HEK293 (cell line): ENCODE measurements around the gene LVRN.

Experiments used
- CTCF ChIP-seq: fragments of 450-650 bp; formaldehyde crosslinking; IDR thresholded peaks from 2 replicates; pipeline ENCODE4 v1.5.1; 2016; ENCODE audit warnings: missing biosample characterization, missing genetic modification characterization
- ELK4 ChIP-seq: IDR thresholded peaks from 2 replicates; pipeline ENCODE4 v1.6.1; 2011; ENCODE audit warnings: mild to moderate bottlenecking, low read depth, low read length, borderline replicate concordance
- GLI2 ChIP-seq: fragments of 450-650 bp; formaldehyde crosslinking; IDR thresholded peaks from 2 replicates; pipeline ENCODE4; 2017; ENCODE audit warnings: missing biosample characterization, missing genetic modification characterization, low read depth, borderline replicate concordance
- SALL2 ChIP-seq: fragments of 450-650 bp; formaldehyde crosslinking; IDR thresholded peaks from 2 replicates; pipeline ENCODE4 v1.5.0; 2017; ENCODE audit warnings: missing biosample characterization, mild to moderate bottlenecking, missing genetic modification characterization, borderline replicate concordance
- ZBTB7A ChIP-seq: fragments of 450-650 bp; formaldehyde crosslinking; IDR thresholded peaks from 2 replicates; pipeline ENCODE4 v1.5.1; 2016; ENCODE audit warnings: low read depth, missing biosample characterization, missing genetic modification characterization
- ZBTB8A ChIP-seq: fragments of 450-650 bp; formaldehyde crosslinking; IDR thresholded peaks from 2 replicates; pipeline ENCODE4 v1.5.1; 2016; ENCODE audit warnings: missing biosample characterization, missing genetic modification characterization
- ZNF274 ChIP-seq, 2 experiments: fragments of 200-500 bp in 1 of 2; fragments of 450-650 bp in 1 of 2; sonication (Bioruptor generic) in 1 of 2; formaldehyde crosslinking in 1 of 2; IDR thresholded peaks; 2 replicates each; pipeline versions ENCODE4 v1.5.1 to v1.6.1; 2014 to 2016; ENCODE audit warnings: borderline replicate concordance in 1 of 2, inconsistent platforms in 1 of 2, low read length in 1 of 2, missing biosample characterization in 1 of 2, missing genetic modification characterization in 1 of 2
- ZNF560 ChIP-seq: fragments of 450-650 bp; formaldehyde crosslinking; IDR thresholded peaks from 2 replicates; pipeline ENCODE4 v1.5.1; 2017; ENCODE audit warnings: missing biosample characterization, missing genetic modification characterization, borderline replicate concordance

- TF ChIP-seq CTCF (tag by site-specific recombination) (no peak), ZNF560 (tag by site-specific recombination) (no peak), ZBTB8A (tag by site-specific recombination) (no peak), GLI2 (tag by site-specific recombination) (no peak), SALL2 (tag by site-specific recombination) (no peak), ELK4 (no peak), ZBTB7A (tag by site-specific recombination) (no peak), ZNF274 (IDR thresholded peaks at IDR 0.05; ENCODE audit: low read length) (no peak), ZNF274 (tag by site-specific recombination; IDR thresholded peaks at IDR 0.05; ENCODE audit: borderline replicate concordance) (no peak)
These were observed 14.2 kb upstream of the LVRN start for GRCh38 chr5:115948091-115948534.
